Peyer's patch (tissue), 4 donors: Measurements from ENCODE around the gene AKNA. TPM values are rescaled to one million over a fixed set of nuclear protein-coding genes. Genes with fewer than 3 reads are reported as not detected.

ENCODE experiments used
- DNase-seq, 3 donors: peaks; one replicate each; pipeline ENCODE4 v3.0.0-alpha.2; 2017 to 2019
- H3K27ac ChIP-seq, 4 donors: fragments of 200-600 bp; sonication (generic); one replicate each; pipeline ENCODE4 v1.5.1; 2016 to 2019
- H3K27me3 ChIP-seq, 2 donors: fragments of 200-600 bp; sonication (generic); one replicate each; pipeline ENCODE4 v1.5.1; 2019
- H3K36me3 ChIP-seq, 3 donors: fragments of 200-600 bp; sonication (generic); one replicate each; pipeline ENCODE4 v1.5.1; 2016 to 2019
- H3K4me1 ChIP-seq, 4 donors: fragments of 200-600 bp; sonication (generic); one replicate each; pipeline ENCODE4 v1.5.1; 2016 to 2019
- H3K4me3 ChIP-seq, 4 donors: fragments of 200-600 bp; sonication (generic); 1 replicate in 3 of 4; 2 replicates in 1 of 4; pipeline ENCODE4 v1.5.1; 2016 to 2019; ENCODE audit warnings: mild to moderate bottlenecking in 1 of 4
- H3K9me3 ChIP-seq, 4 donors: fragments of 200-600 bp; sonication (generic); one replicate each; pipeline ENCODE4 v1.5.1; 2016 to 2019; ENCODE audit warnings: mild to moderate bottlenecking in 1 of 4
- CTCF ChIP-seq, 6 experiments: fragments of 450-650 bp in 4 of 6; fragments of 200-600 bp in 2 of 6; sonication (generic) in 1 of 6; IDR thresholded peaks; one replicate each; pipeline ENCODE4 v1.5.1; 2017 to 2019; ENCODE audit warnings: antibody characterized with exemption in 6 of 6, mild to moderate bottlenecking in 3 of 6, moderate library complexity in 1 of 6
- POLR2A ChIP-seq, 2 donors: fragments of 450-650 bp; IDR thresholded peaks; one replicate each; pipeline ENCODE4 v1.5.1; 2017; ENCODE audit warnings: antibody characterized with exemption in 2 of 2, mild to moderate bottlenecking in 2 of 2, moderate library complexity in 2 of 2
- total RNA-seq, 4 donors: library from RNA; depleted of rRNA; stranded (reverse); fragments of >200 nt; gene quantifications; one replicate each; pipeline ENCODE4 v1.1.0, GENCODE V29; 2016

The AKNA gene
- total RNA-seq, 4 donors from 2014 or later = 41.7 to 174 (median 75.0) TPM

GRCh38 chr9:114361542-114361941 is 26.2 kb downstream of the AKNA start:
- TF ChIP-seq POLR2A (IDR thresholded peaks at IDR 0.05) = no peak
- H3K4me3 ChIP-seq = no peak overlapping the region
- no peak for DNase-seq
- H3K4me1 ChIP-seq = peaks cover 0 to 33% (median 14%) of the 10 kb centered on the region in 4 donors
- H3K36me3 ChIP-seq = peaks cover 0 to 85% (median 3%) of the 10 kb centered on the region in 3 donors
- H3K27ac ChIP-seq = peak overlapping the region in 2 of 4 donors; percentile 1 to 38
- no peaks in the 10 kb centered on the region for H3K27me3 ChIP-seq
- no peaks in the 10 kb centered on the region for H3K9me3 ChIP-seq

GRCh38 chr9:114359801-114360200 is 28.0 kb downstream of the AKNA start:
- DNase-seq = no peak
- TF ChIP-seq CTCF (IDR thresholded peaks at IDR 0.05) (no peak), POLR2A (IDR thresholded peaks at IDR 0.05) (no peak)
- peaks cover 0 to 15% (median 9%) of the 10 kb centered on the region in 4 donors for H3K4me1 ChIP-seq
- no peak overlapping the region for H3K4me3 ChIP-seq
- H3K9me3 ChIP-seq = no peaks in the 10 kb centered on the region
- H3K27ac ChIP-seq = peak overlapping the region in 1 of 4 donors; percentile 8
- H3K27me3 ChIP-seq = no peaks in the 10 kb centered on the region
- H3K36me3 ChIP-seq = peaks cover 0 to 98% (median 3%) of the 10 kb centered on the region in 3 donors

- H3K9me3 ChIP-seq = no peaks in the 10 kb centered on the region
These were observed 29.9 kb downstream of the AKNA start for GRCh38 chr9:114357911-114358328.

GRCh38 chr9:114357360-114357759 is 30.4 kb downstream of the AKNA start:
- H3K4me3 ChIP-seq = no peak overlapping the region
- no peaks in the 10 kb centered on the region for H3K27me3 ChIP-seq
- peaks cover 0 to 4% (median 0%) of the 10 kb centered on the region in 4 donors for H3K4me1 ChIP-seq
- TF ChIP-seq CTCF (IDR thresholded peaks at IDR 0.05) (no peak), POLR2A (IDR thresholded peaks at IDR 0.05) (no peak)
- no peak overlapping the region for H3K27ac ChIP-seq
- H3K36me3 ChIP-seq = peaks cover 0 to 95% (median 3%) of the 10 kb centered on the region in 3 donors
- no peaks in the 10 kb centered on the region for H3K9me3 ChIP-seq
- no peak for DNase-seq

More at GRCh38 chr9:114357911-114358328, 29.9 kb downstream of the AKNA start:
- Histone ChIP-seq H3K27me3 (no peaks in the 10 kb centered on the region), H3K4me3 (no peak overlapping the region), H3K27ac (no peak overlapping the region), H3K4me1 (no peaks in the 10 kb centered on the region), H3K36me3 (peaks cover 0 to 96% (median 3%) of the 10 kb centered on the region in 3 donors)
- no peak for DNase-seq
- TF ChIP-seq CTCF (IDR thresholded peaks at IDR 0.05) (no peak), POLR2A (IDR thresholded peaks at IDR 0.05) (no peak)

- H3K4me3 ChIP-seq = no peak overlapping the region
- peaks cover 0 to 95% (median 3%) of the 10 kb centered on the region in 3 donors for H3K36me3 ChIP-seq
- DNase-seq = no peak
- TF ChIP-seq CTCF (IDR thresholded peaks at IDR 0.05) (no peak), POLR2A (IDR thresholded peaks at IDR 0.05) (no peak)
- no peak overlapping the region for H3K27ac ChIP-seq
- H3K27me3 ChIP-seq = no peaks in the 10 kb centered on the region
- peaks cover 0 to 7% (median 0%) of the 10 kb centered on the region in 4 donors for H3K4me1 ChIP-seq
- no peaks in the 10 kb centered on the region for H3K9me3 ChIP-seq
These were observed 31.0 kb downstream of the AKNA start for GRCh38 chr9:114356792-114357191.

- H3K36me3 ChIP-seq = peaks cover 0 to 93% (median 3%) of the 10 kb centered on the region in 3 donors
- no peak for TF ChIP-seq CTCF (IDR thresholded peaks at IDR 0.05)
- no peak for TF ChIP-seq POLR2A (IDR thresholded peaks at IDR 0.05)
- H3K4me1 ChIP-seq = peaks cover 0 to 7% (median 0%) of the 10 kb centered on the region in 4 donors
- DNase-seq = no peak
- no peaks in the 10 kb centered on the region for H3K9me3 ChIP-seq
- no peak overlapping the region for H3K4me3 ChIP-seq
- no peak overlapping the region for H3K27ac ChIP-seq
- no peaks in the 10 kb centered on the region for H3K27me3 ChIP-seq
These were observed 32.0 kb downstream of the AKNA start for GRCh38 chr9:114355821-114356220.
